ENCODE measurements around the gene TNRC6C. TPM values are rescaled to one million over a fixed set of nuclear protein-coding genes. Genes with fewer than 3 reads are reported as not detected.

Gene TNRC6C
- total RNA-seq, 1 donor from 2014 or later, result 25.8 TPM

- Histone ChIP-seq H3K27ac (no peak overlapping the region), H3K4me3 (no peak overlapping the region), H3K9me3 (no peaks in the 10 kb centered on the region), H3K36me3 (no peaks in the 10 kb centered on the region), H3K27me3 (no peaks in the 10 kb centered on the region), H3K4me1 (no peaks in the 10 kb centered on the region)
- no peak for DNase-seq (ENCODE audit: low spot score in 2 of 2)
- no peak for TF ChIP-seq CTCF (IDR thresholded peaks at IDR 0.05)
- intact Hi-C loops (cut with DNase I), result no loop called here
Measured at GRCh38 chr17:77923776-77924513, 34.6 kb upstream of the TNRC6C start.

- peak overlapping the region in 1 of 2 donors; percentile 22 for H3K27ac ChIP-seq
- H3K27me3 ChIP-seq, result no peaks in the 10 kb centered on the region
- DNase-seq (ENCODE audit: low spot score in 2 of 2), result peak in 1 of 2 donors; percentile 80
- no peak for TF ChIP-seq CTCF (IDR thresholded peaks at IDR 0.05)
- no peak overlapping the region for H3K4me3 ChIP-seq
- intact Hi-C loops (cut with DNase I), result no loop called here
- H3K9me3 ChIP-seq, result no peaks in the 10 kb centered on the region
- no peaks in the 10 kb centered on the region for H3K36me3 ChIP-seq
- no peaks in the 10 kb centered on the region for H3K4me1 ChIP-seq
Measured at GRCh38 chr17:77924757-77925336, 33.7 kb upstream of the TNRC6C start.

GRCh38 chr17:77925831-77926543 is 32.5 kb upstream of the TNRC6C start:
- H3K4me3 ChIP-seq, result no peak overlapping the region

GRCh38 chr17:77926981-77927380 is 31.5 kb upstream of the TNRC6C start:
- no peak overlapping the region for H3K4me3 ChIP-seq
- DNase-seq (ENCODE audit: low spot score in 2 of 2), result no peak
- no peak for TF ChIP-seq CTCF (IDR thresholded peaks at IDR 0.05)
- intact Hi-C loops (cut with DNase I), result no loop called here
- H3K9me3 ChIP-seq, result no peaks in the 10 kb centered on the region
- no peaks in the 10 kb centered on the region for H3K36me3 ChIP-seq
- no peak overlapping the region for H3K27ac ChIP-seq
- no peaks in the 10 kb centered on the region for H3K4me1 ChIP-seq
- H3K27me3 ChIP-seq, result no peaks in the 10 kb centered on the region

More at GRCh38 chr17:77925831-77926543, 32.5 kb upstream of the TNRC6C start:
- Histone ChIP-seq H3K27me3 (no peaks in the 10 kb centered on the region), H3K4me1 (no peaks in the 10 kb centered on the region), H3K9me3 (no peaks in the 10 kb centered on the region), H3K27ac (no peak overlapping the region), H3K36me3 (no peaks in the 10 kb centered on the region)
- DNase-seq (ENCODE audit: low spot score in 2 of 2), result no peak
- intact Hi-C loops (cut with DNase I), result no loop called here
- no peak for TF ChIP-seq CTCF (IDR thresholded peaks at IDR 0.05)

GRCh38 chr17:77927777-77928518 is 30.6 kb upstream of the TNRC6C start:
- Histone ChIP-seq H3K4me1 (no peaks in the 10 kb centered on the region), H3K27me3 (no peaks in the 10 kb centered on the region), H3K9me3 (no peaks in the 10 kb centered on the region), H3K36me3 (no peaks in the 10 kb centered on the region), H3K27ac (no peak overlapping the region), H3K4me3 (no peak overlapping the region)
- TF ChIP-seq CTCF (IDR thresholded peaks at IDR 0.05), result no peak
- intact Hi-C loops (cut with DNase I), result no loop called here
- DNase-seq (ENCODE audit: low spot score in 2 of 2), result no peak
